ENCODE data around the gene BRD7. TPM values are rescaled to one million over a fixed set of nuclear protein-coding genes. Genes with fewer than 3 reads are reported as not detected.

Gene BRD7
- total RNA-seq (2014; rRNA removed; shearing (Covaris generic); ENCODE audit: low replicate concordance), result 23.6 and 39.1 TPM in 2 replicates

DNA sequence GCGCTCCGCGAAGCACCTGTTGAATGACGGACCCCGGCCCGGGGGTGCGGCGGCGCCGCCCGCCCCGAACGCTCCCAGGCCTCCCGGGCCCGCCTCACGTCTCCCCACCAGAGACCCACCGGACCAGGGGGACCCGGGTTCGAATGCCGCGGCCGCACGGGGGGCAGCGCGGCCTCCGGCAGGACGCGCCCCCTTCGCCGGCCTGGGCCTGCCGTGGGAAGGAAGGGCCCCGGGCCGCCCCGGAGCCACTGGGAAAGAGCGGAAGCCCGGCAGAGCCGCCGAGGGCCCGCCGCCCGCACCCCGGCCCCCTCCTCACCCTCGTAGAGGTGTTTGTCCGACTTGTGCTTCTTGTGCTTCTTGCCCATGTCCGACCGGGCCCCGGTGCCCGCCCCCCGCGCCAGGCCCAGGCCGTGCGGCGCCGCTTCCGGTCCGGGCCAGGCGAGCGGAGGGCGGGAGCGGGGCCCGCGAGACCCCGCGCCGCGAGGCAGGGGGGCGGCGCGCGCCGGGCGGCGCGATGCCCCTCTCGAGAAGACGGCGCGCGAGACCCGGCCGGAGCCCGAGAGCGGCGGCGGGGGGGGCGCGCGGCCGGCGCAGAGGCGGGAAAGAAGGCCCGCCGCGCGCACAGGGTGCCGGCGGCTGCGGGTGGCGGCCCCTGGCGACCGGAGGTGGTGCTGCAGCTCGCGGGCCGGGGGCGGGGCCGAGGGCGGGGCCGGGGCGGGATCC is at the start of gene BRD7:
BRD7 (minus strand) TSS at position 579 of the 723 bp plus-strand sequence; CDS start at position 365, 214 bp downstream.
- Histone ChIP-seq H3K9me3 (no peaks in the 10 kb centered on the region), H3K4me3 (peak within 1 kb of the TSS; percentile 61), H3K27me3 (no peaks in the 10 kb centered on the region), H3K36me3 (peaks cover 11% of the 10 kb centered on the region)
- peak; percentile 48 for DNase-seq

- no peaks in the 10 kb centered on the region for H3K36me3 ChIP-seq
- H3K4me3 ChIP-seq, result no peak overlapping the region
- no peaks in the 10 kb centered on the region for H3K27me3 ChIP-seq
- no peak for DNase-seq
- H3K9me3 ChIP-seq, result 0 out of 2 replicates have a peak, but pooled peaks cover 4% of the 10 kb centered on the region
These were observed 47.6 kb upstream of the BRD7 start for GRCh38 chr16:50416388-50416787.

GRCh38 chr16:50414152-50414551 is 45.4 kb upstream of the BRD7 start:
- 0 out of 2 replicates have a peak, but pooled peaks cover 2% of the 10 kb centered on the region for H3K9me3 ChIP-seq
- H3K4me3 ChIP-seq, result no peak overlapping the region
- H3K36me3 ChIP-seq, result no peaks in the 10 kb centered on the region
- DNase-seq, result no peak
- H3K27me3 ChIP-seq, result no peaks in the 10 kb centered on the region

DNA sequence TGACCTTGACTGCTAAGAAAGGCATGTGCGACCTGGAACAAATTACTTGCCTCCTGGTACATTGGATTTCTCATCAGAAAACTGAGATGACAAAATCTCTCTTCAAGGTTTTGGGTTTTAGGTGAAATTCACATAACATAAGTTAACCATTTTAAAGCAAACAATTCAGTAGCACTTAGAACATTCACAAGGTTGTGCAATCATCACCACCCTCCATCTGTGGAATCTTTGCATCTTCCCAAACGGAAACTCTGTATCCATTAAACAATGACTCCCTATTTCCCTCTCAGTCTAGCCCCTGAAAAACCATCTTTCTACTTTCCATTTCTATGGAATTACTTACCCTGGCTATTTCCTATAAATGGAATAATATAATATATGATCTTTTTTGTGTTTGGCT is 42.2 kb upstream of the BRD7 start:
- no peak for DNase-seq
- H3K27me3 ChIP-seq, result no peaks in the 10 kb centered on the region
- 0 out of 2 replicates have a peak, but pooled peaks cover under 1% of the 10 kb centered on the region for H3K9me3 ChIP-seq
- no peaks in the 10 kb centered on the region for H3K36me3 ChIP-seq
- H3K4me3 ChIP-seq, result no peak overlapping the region

DNA sequence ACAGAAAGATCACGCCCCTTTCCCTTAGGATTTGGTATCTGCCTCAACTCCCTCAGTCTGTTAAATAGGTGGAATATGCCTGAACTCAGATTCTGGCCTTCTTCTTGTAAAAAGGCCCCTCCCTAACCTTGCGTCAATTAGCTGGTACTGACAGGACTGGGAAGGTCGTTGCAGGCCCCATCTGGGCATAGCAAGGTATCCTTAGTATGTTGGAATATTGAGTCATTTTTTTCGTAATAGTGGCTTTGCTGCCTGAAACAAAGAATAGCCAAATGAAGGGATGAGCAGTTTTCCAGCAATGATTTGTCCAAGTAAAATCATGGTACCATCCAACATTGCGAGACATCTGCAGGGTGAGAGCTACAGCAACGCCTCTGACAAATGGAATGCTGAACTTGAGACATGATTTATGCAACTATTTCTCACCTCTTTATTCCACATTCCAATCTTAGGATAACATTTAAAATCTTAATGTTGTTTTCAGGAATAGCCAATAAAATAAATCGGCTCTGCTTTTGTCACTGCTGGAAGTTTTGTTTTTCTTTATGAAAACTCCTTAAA is 39.3 kb upstream of the BRD7 start:
- Histone ChIP-seq H3K4me3 (no peak overlapping the region), H3K36me3 (no peaks in the 10 kb centered on the region), H3K27me3 (no peaks in the 10 kb centered on the region), H3K9me3 (no peaks in the 10 kb centered on the region)
- DNase-seq, result no peak

DNA sequence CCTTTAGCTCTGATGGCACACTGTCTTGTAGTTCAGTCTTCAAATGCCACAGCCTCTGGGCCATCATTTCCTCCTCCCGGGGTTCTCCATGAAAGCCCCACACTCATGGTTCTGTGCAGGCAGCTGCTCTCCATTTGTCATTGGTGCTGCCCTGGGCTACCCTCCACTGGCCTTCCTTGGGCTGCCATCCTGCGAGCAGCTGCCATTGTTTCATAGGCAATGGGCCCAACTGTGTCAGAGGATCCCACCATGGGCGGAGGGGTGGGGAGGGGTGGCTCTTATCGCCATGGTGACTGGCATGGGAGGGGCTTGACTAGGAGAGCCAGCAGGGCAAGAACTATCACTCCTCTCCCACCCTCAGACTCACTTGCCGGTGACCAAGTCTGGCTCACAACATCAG is 38.6 kb upstream of the BRD7 start:
- DNase-seq, result no peak
- Histone ChIP-seq H3K9me3 (no peaks in the 10 kb centered on the region), H3K4me3 (no peak overlapping the region), H3K36me3 (no peaks in the 10 kb centered on the region), H3K27me3 (no peaks in the 10 kb centered on the region)

DNA sequence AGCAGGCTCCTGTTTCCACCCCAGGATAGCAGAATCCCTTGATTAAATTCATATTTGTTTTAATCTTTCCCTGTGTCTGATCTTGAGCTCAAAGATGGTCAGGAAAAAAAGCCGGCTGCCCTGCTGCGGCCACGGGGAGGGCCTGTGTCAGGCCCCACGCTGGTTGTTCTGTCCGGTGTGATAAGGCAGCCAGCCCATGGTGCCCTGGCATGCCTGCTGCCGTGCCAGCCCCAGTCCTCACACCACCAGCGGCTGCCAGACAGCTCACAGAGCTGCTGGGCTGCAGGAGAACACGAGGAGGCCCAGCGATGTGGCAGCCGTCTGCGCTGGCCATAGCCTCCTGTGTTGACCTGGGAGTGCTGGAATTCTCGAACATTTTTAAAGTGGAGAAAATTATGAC is 34.7 kb upstream of the BRD7 start:
- no peak overlapping the region for H3K4me3 ChIP-seq
- H3K9me3 ChIP-seq, result no peaks in the 10 kb centered on the region
- no peaks in the 10 kb centered on the region for H3K27me3 ChIP-seq
- no peaks in the 10 kb centered on the region for H3K36me3 ChIP-seq
- DNase-seq, result no peak

GRCh38 chr16:50402298-50402895 is 33.6 kb upstream of the BRD7 start:
- no peak overlapping the region for H3K4me3 ChIP-seq
- no peak for DNase-seq
- no peaks in the 10 kb centered on the region for H3K27me3 ChIP-seq
- H3K36me3 ChIP-seq, result no peaks in the 10 kb centered on the region
- no peaks in the 10 kb centered on the region for H3K9me3 ChIP-seq

DNA sequence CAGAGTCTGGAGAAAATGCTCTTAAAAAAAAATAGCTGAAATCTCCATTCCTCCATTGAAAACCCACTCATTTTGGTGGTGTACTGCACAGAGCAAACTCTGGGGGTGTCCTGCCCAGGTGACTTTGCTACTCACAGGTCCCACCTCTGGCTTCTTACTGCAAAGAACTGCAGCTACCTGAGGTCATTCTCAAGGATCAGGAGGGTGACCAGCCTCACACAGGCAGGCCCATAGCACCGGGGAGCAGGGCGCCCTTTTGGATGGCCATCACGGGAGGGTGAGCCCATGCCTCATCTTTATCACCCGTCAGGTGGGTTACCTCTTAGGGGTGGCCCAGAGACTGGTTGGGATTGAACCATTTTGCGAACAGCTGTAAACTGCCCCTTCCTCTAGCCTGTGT is 32.6 kb upstream of the BRD7 start:
- H3K27me3 ChIP-seq, result no peaks in the 10 kb centered on the region
- no peak for DNase-seq
- H3K36me3 ChIP-seq, result no peaks in the 10 kb centered on the region
- no peak overlapping the region for H3K4me3 ChIP-seq
- H3K9me3 ChIP-seq, result no peaks in the 10 kb centered on the region

- Histone ChIP-seq H3K27me3 (no peaks in the 10 kb centered on the region), H3K36me3 (no peaks in the 10 kb centered on the region), H3K9me3 (no peaks in the 10 kb centered on the region), H3K4me3 (no peak overlapping the region)
- no peak for DNase-seq
These were observed 32.2 kb upstream of the BRD7 start for GRCh38 chr16:50400967-50401348.

DNA sequence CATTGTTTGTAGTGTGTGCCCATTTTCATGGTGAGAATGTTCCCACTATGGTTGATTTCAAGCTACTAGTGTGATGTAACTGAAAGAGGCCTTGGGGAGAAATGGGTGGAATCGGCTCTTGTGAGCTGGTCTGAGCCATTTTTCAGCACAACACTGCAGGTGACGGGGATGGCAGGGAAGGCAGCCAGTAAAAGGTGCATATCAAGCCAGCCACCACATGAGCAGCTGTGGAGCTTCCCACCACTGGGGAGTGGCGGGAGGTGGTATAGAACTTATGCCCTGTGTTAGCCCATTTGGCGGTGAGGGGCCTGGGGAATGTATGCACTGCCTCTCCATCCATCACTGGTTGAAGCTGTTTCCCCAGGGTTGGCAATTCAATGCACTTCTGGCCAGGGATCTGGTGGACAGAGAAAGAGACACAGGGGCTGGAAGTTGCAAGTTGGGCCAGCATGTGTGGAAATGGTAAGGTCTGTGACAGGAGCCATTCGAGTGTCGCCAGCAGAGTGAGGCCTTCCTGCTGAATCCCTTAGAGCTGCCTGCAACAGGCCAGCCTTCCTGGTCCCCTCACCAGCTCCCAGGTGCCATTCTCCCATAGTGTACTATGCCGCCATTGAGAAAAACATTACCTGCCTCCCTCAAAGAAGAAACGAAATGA is 31.7 kb upstream of the BRD7 start:
- Histone ChIP-seq H3K27me3 (no peaks in the 10 kb centered on the region), H3K4me3 (no peak overlapping the region), H3K9me3 (no peaks in the 10 kb centered on the region), H3K36me3 (no peaks in the 10 kb centered on the region)
- DNase-seq, result no peak

- no peak for DNase-seq
These were observed 30.6 kb upstream of the BRD7 start for GRCh38 chr16:50399411-50399810.

GRCh38 chr16:50398336-50398735 is 29.5 kb upstream of the BRD7 start:
- H3K4me3 ChIP-seq, result no peak overlapping the region
- no peaks in the 10 kb centered on the region for H3K27me3 ChIP-seq
- no peaks in the 10 kb centered on the region for H3K36me3 ChIP-seq
- no peaks in the 10 kb centered on the region for H3K9me3 ChIP-seq
- no peak for DNase-seq

More at GRCh38 chr16:50399411-50399810, 30.6 kb upstream of the BRD7 start:
- Histone ChIP-seq H3K9me3 (no peaks in the 10 kb centered on the region), H3K36me3 (no peaks in the 10 kb centered on the region), H3K27me3 (no peaks in the 10 kb centered on the region), H3K4me3 (no peak overlapping the region)

- Histone ChIP-seq H3K27me3 (no peaks in the 10 kb centered on the region), H3K9me3 (no peaks in the 10 kb centered on the region), H3K36me3 (no peaks in the 10 kb centered on the region), H3K4me3 (no peak overlapping the region)
- DNase-seq, result peak; percentile 70
These were observed 28.2 kb upstream of the BRD7 start for GRCh38 chr16:50396761-50397535.

DNA sequence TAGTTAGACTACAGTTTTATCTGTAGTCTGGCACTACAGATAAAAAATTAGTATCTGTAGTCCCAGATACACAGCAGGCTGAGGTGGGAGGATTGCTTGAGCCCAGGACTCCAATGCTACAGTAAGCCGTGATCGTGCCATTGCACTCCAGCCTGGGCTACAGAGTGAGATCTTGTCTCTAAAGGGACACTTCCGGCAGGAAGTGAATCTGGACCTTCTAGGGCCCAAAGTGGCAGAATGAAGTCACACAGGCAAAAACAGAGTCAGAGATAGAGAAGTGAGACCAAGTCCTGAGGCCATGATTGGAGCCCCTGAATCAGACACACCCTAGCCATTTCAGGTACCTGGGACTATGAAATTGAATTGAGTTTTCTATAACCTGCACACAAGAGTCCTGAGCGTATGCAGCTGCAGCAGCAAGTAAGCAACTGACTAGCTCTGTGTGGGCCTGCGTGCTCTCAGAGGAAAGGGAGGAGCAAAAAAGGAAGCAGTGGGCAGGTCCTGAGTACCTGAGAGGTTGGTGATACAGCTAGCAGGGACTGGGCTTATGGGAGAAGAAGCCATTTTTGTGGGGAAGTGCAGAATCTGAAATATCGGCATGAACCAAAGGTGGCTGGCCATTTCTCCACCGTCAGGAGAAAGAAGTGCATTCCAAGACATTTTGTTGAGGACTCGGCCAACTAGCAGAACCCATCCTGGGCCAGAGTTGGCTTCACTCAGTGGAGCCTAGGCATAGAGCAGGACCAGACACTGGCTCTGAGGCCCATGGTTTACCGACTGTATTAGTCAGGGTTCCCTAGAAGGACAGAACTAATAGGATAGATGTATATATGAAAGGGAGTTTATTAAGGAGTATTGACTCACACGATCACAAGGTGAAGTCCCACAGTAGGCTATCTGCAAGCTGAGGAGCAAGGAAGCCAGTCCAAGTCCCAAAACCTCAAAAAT is 27.2 kb upstream of the BRD7 start:
- no peak for DNase-seq
- H3K9me3 ChIP-seq, result no peaks in the 10 kb centered on the region
- H3K36me3 ChIP-seq, result no peaks in the 10 kb centered on the region
- H3K4me3 ChIP-seq, result no peak overlapping the region
- H3K27me3 ChIP-seq, result no peaks in the 10 kb centered on the region
